Measurements from ENCODE around the gene PXMP4.

Gene PXMP4

GRCh38 chr20:33653218-33653899 lies 66.8 kb downstream of the PXMP4 start:
- peak; percentile 85 for DNase-seq

Data from NCI-H510A treated with DMSO at 0.1 percent for 48 hours (cell line).